ENCODE data around the gene RRP36.
A peak's percentile ranks its signal among the peaks of the same experiment; 100 is the strongest.

RRP36 gene

GRCh38 chr6:43062818-43063217 is 41.4 kb downstream of the RRP36 start:
- Histone ChIP-seq H3K27ac (ENCODE audit: poor library complexity, severe bottlenecking) (no peak overlapping the region), H3K9me3 (ENCODE audit: severe bottlenecking) (no peaks in the 10 kb centered on the region), H3K4me1 (ENCODE audit: insufficient read depth, poor library complexity, severe bottlenecking) (no peaks in the 10 kb centered on the region), H3K4me3 (ENCODE audit: severe bottlenecking) (no peak overlapping the region), H3K36me3 (ENCODE audit: low read depth) (peaks cover 6% of the 10 kb centered on the region), H3K27me3 (ENCODE audit: insufficient read depth, poor library complexity, severe bottlenecking) (no peaks in the 10 kb centered on the region)
- ATAC-seq (ENCODE audit: low read depth) (no peak), DNase-seq (ENCODE audit: low spot score) (no peak)
- TF ChIP-seq, protein P1, sequence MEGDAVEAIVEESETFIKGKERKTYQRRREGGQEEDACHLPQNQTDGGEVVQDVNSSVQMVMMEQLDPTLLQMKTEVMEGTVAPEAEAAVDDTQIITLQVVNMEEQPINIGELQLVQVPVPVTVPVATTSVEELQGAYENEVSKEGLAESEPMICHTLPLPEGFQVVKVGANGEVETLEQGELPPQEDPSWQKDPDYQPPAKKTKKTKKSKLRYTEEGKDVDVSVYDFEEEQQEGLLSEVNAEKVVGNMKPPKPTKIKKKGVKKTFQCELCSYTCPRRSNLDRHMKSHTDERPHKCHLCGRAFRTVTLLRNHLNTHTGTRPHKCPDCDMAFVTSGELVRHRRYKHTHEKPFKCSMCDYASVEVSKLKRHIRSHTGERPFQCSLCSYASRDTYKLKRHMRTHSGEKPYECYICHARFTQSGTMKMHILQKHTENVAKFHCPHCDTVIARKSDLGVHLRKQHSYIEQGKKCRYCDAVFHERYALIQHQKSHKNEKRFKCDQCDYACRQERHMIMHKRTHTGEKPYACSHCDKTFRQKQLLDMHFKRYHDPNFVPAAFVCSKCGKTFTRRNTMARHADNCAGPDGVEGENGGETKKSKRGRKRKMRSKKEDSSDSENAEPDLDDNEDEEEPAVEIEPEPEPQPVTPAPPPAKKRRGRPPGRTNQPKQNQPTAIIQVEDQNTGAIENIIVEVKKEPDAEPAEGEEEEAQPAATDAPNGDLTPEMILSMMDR (IDR thresholded peaks at IDR 0.05; ENCODE audit: poor library complexity, severe bottlenecking), result no peak

DNA sequence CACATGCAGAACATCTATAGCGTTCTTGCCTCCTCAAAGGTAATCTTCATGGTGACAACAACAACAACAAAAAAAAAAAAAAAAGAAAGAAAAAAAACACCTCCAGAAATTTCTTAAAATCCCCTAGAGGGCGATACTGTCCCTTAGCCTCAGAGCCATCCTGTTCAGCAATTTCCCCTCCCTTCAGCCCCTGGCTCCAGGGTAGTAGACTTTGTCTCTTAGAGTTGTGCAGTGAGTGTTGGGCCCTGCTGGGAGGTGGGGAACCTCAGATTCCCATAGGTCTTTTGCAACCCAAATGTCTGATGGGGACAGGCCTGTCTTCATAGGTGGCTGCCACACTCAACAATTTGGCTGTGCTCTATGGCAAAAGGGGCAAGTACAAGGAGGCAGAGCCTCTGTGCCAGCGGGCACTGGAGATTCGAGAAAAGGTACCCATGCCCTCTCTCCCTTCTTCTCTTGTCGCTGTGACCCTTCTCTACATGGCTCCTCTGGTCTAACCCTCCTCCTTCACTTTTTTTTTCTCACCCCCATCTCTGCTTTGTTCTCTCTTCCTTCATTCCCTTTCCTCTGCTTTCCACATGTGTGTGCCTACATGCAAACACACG is 48.7 kb downstream of the RRP36 start:
- no peak overlapping the region for H3K27ac ChIP-seq (ENCODE audit: poor library complexity, severe bottlenecking)
- no peak overlapping the region for H3K4me3 ChIP-seq (ENCODE audit: severe bottlenecking)
- H3K9me3 ChIP-seq (ENCODE audit: severe bottlenecking), result no peaks in the 10 kb centered on the region
- TF ChIP-seq, protein P1 (IDR thresholded peaks at IDR 0.05; ENCODE audit: poor library complexity, severe bottlenecking), result peak; percentile 84
- H3K27me3 ChIP-seq (ENCODE audit: insufficient read depth, poor library complexity, severe bottlenecking), result no peaks in the 10 kb centered on the region
- no peaks in the 10 kb centered on the region for H3K4me1 ChIP-seq (ENCODE audit: insufficient read depth, poor library complexity, severe bottlenecking)
- peaks cover 3% of the 10 kb centered on the region; the same call in 1 of the 2 replicates for H3K36me3 ChIP-seq (ENCODE audit: low read depth)
- no peak for DNase-seq (ENCODE audit: low spot score)
- peak; percentile 59 for ATAC-seq (ENCODE audit: low read depth)

DNA sequence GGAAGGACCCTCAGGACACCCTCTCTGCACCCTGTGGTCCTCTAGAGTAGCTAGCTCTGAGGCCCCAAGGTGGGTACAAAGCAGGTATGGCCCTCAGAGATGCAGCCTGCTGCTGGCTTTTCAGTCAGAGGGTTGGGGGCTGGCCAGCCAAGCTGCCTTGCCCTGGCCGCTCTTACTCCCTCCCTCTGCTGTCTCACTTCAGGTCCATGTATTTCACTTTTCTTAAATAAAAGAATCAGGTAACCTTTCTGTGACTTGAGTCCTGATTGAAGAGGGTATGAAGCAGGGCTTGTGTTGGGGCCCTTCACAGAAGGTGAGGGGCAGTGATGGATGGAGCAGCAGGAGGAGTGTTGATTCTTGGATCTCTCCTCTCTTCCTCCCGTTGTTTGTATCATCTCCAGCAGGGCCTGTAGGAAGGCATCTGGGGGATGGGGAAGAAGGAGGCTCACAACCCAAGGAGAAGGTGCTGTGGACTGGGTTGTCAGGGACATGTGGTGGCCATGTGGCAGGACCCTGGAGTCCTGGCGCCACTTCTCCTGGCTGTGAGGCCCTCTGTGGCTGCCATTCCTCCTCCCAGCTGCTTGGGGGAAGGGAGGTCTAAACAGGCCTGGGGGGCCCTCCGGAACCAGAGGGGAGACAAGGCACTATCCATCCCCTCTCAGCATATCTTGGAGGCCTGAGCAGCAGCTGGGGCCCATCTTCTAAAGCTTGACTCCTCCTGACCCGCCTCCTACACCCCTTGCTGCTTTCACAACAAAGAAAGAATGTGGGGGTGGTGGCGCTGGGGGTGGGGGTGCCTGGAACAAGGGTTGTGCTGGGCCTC is 53.6 kb downstream of the RRP36 start:
- Histone ChIP-seq H3K9me3 (ENCODE audit: severe bottlenecking) (no peaks in the 10 kb centered on the region), H3K4me3 (ENCODE audit: severe bottlenecking) (no peak overlapping the region), H3K36me3 (ENCODE audit: low read depth) (no peaks in the 10 kb centered on the region), H3K27me3 (ENCODE audit: insufficient read depth, poor library complexity, severe bottlenecking) (no peaks in the 10 kb centered on the region), H3K4me1 (ENCODE audit: insufficient read depth, poor library complexity, severe bottlenecking) (peaks cover 11% of the 10 kb centered on the region), H3K27ac (ENCODE audit: poor library complexity, severe bottlenecking) (peak overlapping the region; percentile 57)
- DNase-seq (ENCODE audit: low spot score), result no peak
- ATAC-seq (ENCODE audit: low read depth), result no peak
- TF ChIP-seq, protein P1 (IDR thresholded peaks at IDR 0.05; ENCODE audit: poor library complexity, severe bottlenecking), result no peak

GRCh38 chr6:43075670-43076463 is 54.4 kb downstream of the RRP36 start, which contains the start of gene PTK7:
TSS of gene PTK7 (plus strand) at chr6:43076314. CDS start at chr6:43076489, 175 bp downstream.
- Histone ChIP-seq H3K36me3 (ENCODE audit: low read depth) (no peaks in the 10 kb centered on the region), H3K4me3 (ENCODE audit: severe bottlenecking) (peak within 1 kb of the TSS; percentile 59), H3K27me3 (ENCODE audit: insufficient read depth, poor library complexity, severe bottlenecking) (no peaks in the 10 kb centered on the region), H3K4me1 (ENCODE audit: insufficient read depth, poor library complexity, severe bottlenecking) (peaks cover 11% of the 10 kb centered on the region), H3K27ac (ENCODE audit: poor library complexity, severe bottlenecking) (peak within 1 kb of the TSS; percentile 57), H3K9me3 (ENCODE audit: severe bottlenecking) (no peaks in the 10 kb centered on the region)
- ATAC-seq (ENCODE audit: low read depth) (peak; percentile 69), DNase-seq (ENCODE audit: low spot score) (no peak)
- TF ChIP-seq, protein P1 (IDR thresholded peaks at IDR 0.05; ENCODE audit: poor library complexity, severe bottlenecking), result no peak

Measured in RWPE2 (cell line).